HUES64 (cell line): Measurements from ENCODE around the gene SCRN2.

ENCODE experiments used
- H3K27ac ChIP-seq: 2 replicates; pipeline ENCODE4 v1.7.0; 2013; ENCODE audit warnings: low read depth, low read length, inconsistent platforms
- H3K27me3 ChIP-seq: 2 replicates; pipeline ENCODE4 v1.6.1; 2013; ENCODE audit warnings: mild to moderate bottlenecking, low read length; ENCODE audit not compliant: insufficient read depth
- H3K36me3 ChIP-seq: 2 replicates; pipeline ENCODE4 v1.6.1; 2013; ENCODE audit warnings: mild to moderate bottlenecking, low read length; ENCODE audit not compliant: insufficient read depth
- H3K4me1 ChIP-seq: 2 replicates; pipeline ENCODE4 v1.6.1; 2013; ENCODE audit warnings: mild to moderate bottlenecking, low read length, moderate library complexity; ENCODE audit not compliant: insufficient read depth
- H3K4me3 ChIP-seq: 2 replicates; pipeline ENCODE4 v1.5.1; 2013; ENCODE audit warnings: mild to moderate bottlenecking, low read length, moderate library complexity
- H3K9ac ChIP-seq: 2 replicates; pipeline ENCODE4 v1.6.1; 2013; ENCODE audit warnings: mild to moderate bottlenecking, low read depth, low read length
- H3K9me3 ChIP-seq: 2 replicates; pipeline ENCODE4 v1.6.1; 2013; ENCODE audit warnings: low read depth, low read length; ENCODE audit not compliant: insufficient read depth
- WGBS: fragments of 150-250, 120-280 bp; methylation state at CpG from one replicate; pipeline ENCODE4 v1.1.7; 2013; ENCODE audit warnings: missing lambda C conversion rate; 5-methylcytosine and 5-hydroxymethylcytosine counted together

Gene SCRN2

DNA sequence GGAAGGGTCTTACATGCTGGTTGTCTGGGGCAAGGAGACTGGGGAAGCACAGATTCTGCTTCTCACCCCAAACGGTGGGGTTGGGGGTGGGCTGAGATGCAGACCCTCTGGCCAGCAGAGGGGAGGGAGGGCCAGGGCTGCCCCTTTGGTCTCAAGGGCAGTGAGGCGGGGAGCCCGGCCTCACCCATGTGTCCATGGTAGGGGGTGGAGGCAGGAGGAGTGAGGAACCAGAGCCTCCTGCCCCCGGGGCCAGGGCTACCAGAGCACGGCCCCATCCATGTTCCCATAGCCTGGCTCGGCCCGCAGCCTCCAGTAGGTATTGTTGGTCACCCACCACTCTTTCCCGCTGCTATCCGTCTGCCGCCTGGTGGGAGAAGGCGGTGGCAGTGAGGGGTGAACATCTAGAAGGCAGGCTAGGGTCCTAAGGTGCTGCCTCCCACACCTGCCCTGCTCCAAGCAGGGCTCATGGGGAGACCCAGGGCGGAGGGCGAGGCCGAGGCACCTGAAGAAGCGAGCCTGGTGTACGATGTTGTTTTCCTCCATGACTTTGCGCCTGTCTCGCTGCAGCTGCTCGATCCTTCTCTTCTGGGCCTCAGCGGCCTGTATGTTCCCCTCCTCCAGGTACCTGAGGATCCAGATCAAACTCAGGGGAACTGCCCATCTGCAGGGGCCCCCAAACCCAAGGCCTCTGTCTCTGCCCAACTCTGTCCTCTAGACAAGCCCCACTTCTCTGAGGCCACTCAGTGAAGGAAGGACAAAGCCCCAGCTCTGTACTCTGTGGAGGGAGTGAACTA is 32.8 kb downstream of the SCRN2 start:
- Histone ChIP-seq H3K27ac (no peak overlapping the region), H3K9ac (no peak overlapping the region), H3K4me3 (no peak overlapping the region), H3K36me3 (peaks cover 6% of the 10 kb centered on the region), H3K9me3 (no peaks in the 10 kb centered on the region), H3K4me1 (peaks cover 4% of the 10 kb centered on the region; the same call in 1 of the 2 replicates), H3K27me3 (peaks cover 4% of the 10 kb centered on the region; the same call in 1 of the 2 replicates)
- 93% methylated on average over 20 of the region's 20 CpGs for whole genome bisulfite sequencing

DNA sequence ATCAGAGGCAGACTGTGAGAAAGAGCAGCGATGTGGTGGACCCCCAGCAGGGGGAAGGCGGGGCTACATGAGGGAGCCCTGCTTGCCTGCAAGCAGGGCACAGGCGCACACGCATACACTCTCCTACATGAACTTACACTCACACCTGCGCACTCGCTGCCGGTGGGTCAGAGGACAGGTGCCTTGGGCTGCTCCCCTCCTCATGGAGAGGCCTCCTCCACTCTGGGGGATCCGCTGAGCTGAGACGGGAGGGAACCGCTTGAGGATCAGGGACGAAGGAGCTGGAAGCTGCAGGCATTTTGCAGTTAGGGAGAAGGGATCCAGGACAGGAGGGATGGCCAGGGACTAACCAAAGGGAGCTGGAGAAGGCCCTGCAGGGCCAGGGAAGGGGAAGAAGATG is 33.7 kb downstream of the SCRN2 start:
- peaks cover 6% of the 10 kb centered on the region for H3K36me3 ChIP-seq
- peaks cover 4% of the 10 kb centered on the region; the same call in 1 of the 2 replicates for H3K27me3 ChIP-seq
- no peak overlapping the region for H3K9ac ChIP-seq
- 85% methylated on average over 11 of the region's 11 CpGs for WGBS
- H3K9me3 ChIP-seq, result no peaks in the 10 kb centered on the region
- H3K4me3 ChIP-seq, result no peak overlapping the region
- peaks cover 4% of the 10 kb centered on the region; the same call in 1 of the 2 replicates for H3K4me1 ChIP-seq
- H3K27ac ChIP-seq, result no peak overlapping the region

DNA sequence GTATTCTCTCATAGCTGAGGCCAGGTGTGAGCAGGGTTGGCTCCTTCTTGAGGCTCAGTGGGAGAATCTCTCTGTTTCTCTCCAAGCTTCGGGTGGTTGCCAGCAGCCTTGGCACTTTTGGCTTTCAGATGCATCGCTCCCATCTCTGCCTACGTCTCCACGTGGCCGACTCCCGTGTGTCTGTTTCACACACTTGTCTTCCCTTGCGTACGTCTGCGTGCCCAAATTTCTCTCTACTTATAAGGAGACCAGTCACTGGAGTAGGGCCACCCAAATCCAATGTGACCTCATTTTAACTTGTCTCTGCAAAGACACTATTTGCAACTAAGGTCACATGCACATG is 34.2 kb downstream of the SCRN2 start:
- Histone ChIP-seq H3K36me3 (peaks cover 6% of the 10 kb centered on the region), H3K9me3 (no peaks in the 10 kb centered on the region), H3K27me3 (peaks cover 4% of the 10 kb centered on the region; the same call in 1 of the 2 replicates), H3K9ac (no peak overlapping the region), H3K4me3 (no peak overlapping the region), H3K27ac (no peak overlapping the region), H3K4me1 (peaks cover 4% of the 10 kb centered on the region; the same call in 1 of the 2 replicates)
- WGBS, result 94% methylated on average over 9 of the region's 9 CpGs

- Histone ChIP-seq H3K4me1 (peaks cover 4% of the 10 kb centered on the region; the same call in 1 of the 2 replicates), H3K9me3 (no peaks in the 10 kb centered on the region), H3K27me3 (peaks cover 4% of the 10 kb centered on the region; the same call in 1 of the 2 replicates), H3K27ac (no peak overlapping the region), H3K9ac (no peak overlapping the region), H3K36me3 (peaks cover 6% of the 10 kb centered on the region), H3K4me3 (no peak overlapping the region)
- 89% methylated on average over 16 of the region's 16 CpGs for WGBS
These were observed 34.8 kb downstream of the SCRN2 start for GRCh38 chr17:47806026-47806912.

DNA sequence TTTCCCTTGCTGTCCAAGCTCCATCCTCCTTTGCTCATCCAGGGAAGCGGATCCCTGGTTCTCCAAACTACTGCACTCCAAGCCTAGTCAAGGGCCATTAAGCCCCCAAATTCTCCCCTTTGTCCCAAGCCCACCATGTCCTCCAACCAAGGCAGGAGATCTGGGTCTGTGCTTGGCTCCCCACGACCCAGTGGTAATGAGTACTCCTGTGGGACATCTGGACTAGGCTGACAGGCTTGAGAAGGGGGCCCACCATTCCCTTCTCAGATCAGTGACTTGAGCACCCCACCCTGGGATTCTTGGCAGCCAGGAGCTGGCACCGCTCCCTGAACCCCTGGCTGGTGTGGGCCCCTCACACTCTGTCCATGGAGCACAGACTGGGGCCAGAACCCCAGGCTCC is 36.6 kb downstream of the SCRN2 start:
- Histone ChIP-seq H3K27ac (no peak overlapping the region), H3K4me3 (no peak overlapping the region), H3K4me1 (no peaks in the 10 kb centered on the region), H3K9me3 (no peaks in the 10 kb centered on the region), H3K36me3 (peaks cover 5% of the 10 kb centered on the region), H3K27me3 (peaks cover 4% of the 10 kb centered on the region; the same call in 1 of the 2 replicates), H3K9ac (no peak overlapping the region)
- 72% methylated on average over 3 of the region's 3 CpGs for WGBS

GRCh38 chr17:47803751-47804150 is 37.3 kb downstream of the SCRN2 start:
- H3K9me3 ChIP-seq, result no peaks in the 10 kb centered on the region
- 78% methylated on average over 6 of the region's 6 CpGs for WGBS
- no peak overlapping the region for H3K9ac ChIP-seq
- peaks cover 4% of the 10 kb centered on the region; the same call in 1 of the 2 replicates for H3K27me3 ChIP-seq
- no peaks in the 10 kb centered on the region for H3K36me3 ChIP-seq
- H3K4me3 ChIP-seq, result no peak overlapping the region
- no peak overlapping the region for H3K27ac ChIP-seq
- no peaks in the 10 kb centered on the region for H3K4me1 ChIP-seq

DNA sequence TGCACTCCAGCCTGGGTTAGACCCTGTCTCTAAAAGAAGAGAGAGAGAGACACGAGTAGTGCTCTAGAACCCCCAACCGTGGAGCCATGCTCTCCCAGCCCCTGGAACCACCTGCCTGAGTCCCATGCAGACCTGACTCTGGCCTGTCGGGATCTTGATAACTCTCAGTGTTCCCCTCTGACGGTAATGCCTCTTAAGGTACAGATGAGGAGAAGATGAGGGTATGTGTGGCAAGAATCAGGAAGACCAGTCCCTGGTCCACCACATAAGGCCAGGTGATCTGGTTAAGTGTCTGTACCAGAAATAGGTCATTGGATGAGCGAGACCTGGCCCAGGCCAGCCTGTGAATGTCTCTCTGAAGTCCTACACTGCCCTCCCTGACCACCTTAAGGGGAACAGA is 37.9 kb downstream of the SCRN2 start:
- H3K9me3 ChIP-seq, result no peaks in the 10 kb centered on the region
- H3K4me3 ChIP-seq, result no peak overlapping the region
- H3K4me1 ChIP-seq, result no peaks in the 10 kb centered on the region
- no peak overlapping the region for H3K9ac ChIP-seq
- H3K36me3 ChIP-seq, result no peaks in the 10 kb centered on the region
- H3K27me3 ChIP-seq, result peaks cover 4% of the 10 kb centered on the region; the same call in 1 of the 2 replicates
- WGBS, result 61% methylated on average over 5 of the region's 5 CpGs
- H3K27ac ChIP-seq, result no peak overlapping the region

- WGBS, result 34% methylated on average over 9 of the region's 9 CpGs
- H3K4me3 ChIP-seq, result no peak overlapping the region
These were observed 38.6 kb downstream of the SCRN2 start for GRCh38 chr17:47802341-47803022.

DNA sequence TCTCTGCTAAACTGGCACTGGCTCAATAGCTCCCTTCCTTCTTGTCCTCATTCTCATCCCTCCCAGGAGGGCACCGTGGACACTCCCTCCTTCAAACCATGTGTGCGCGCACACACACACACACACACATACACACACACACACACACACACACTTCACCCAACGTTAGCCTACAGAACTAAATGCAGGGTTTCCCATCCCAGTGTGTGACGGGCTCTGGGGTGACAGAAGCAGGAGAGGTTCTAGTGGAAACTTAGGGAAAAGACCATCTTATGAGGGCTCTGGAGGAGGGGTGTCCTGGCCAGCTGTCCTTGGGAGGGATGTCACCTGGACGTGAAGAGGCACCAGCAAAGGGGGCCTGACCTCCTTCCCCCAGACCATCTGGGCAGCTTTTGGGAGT is 39.2 kb downstream of the SCRN2 start:
- H3K36me3 ChIP-seq, result no peaks in the 10 kb centered on the region
- no peak overlapping the region for H3K9ac ChIP-seq
- H3K27ac ChIP-seq, result no peak overlapping the region
- H3K9me3 ChIP-seq, result no peaks in the 10 kb centered on the region
- H3K27me3 ChIP-seq, result peaks cover 4% of the 10 kb centered on the region; the same call in 1 of the 2 replicates
- no peaks in the 10 kb centered on the region for H3K4me1 ChIP-seq
- H3K4me3 ChIP-seq, result no peak overlapping the region
- WGBS, result 46% methylated on average over 6 of the region's 6 CpGs

More at GRCh38 chr17:47802341-47803022, 38.6 kb downstream of the SCRN2 start:
- H3K9ac ChIP-seq, result no peak overlapping the region
- no peaks in the 10 kb centered on the region for H3K36me3 ChIP-seq
- H3K27ac ChIP-seq, result no peak overlapping the region
- H3K27me3 ChIP-seq, result peaks cover 4% of the 10 kb centered on the region; the same call in 1 of the 2 replicates
- H3K9me3 ChIP-seq, result no peaks in the 10 kb centered on the region
- H3K4me1 ChIP-seq, result no peaks in the 10 kb centered on the region

GRCh38 chr17:47801176-47801765 is 39.8 kb downstream of the SCRN2 start:
- no peak overlapping the region for H3K9ac ChIP-seq

More at GRCh38 chr17:47801176-47801765, 39.8 kb downstream of the SCRN2 start:
- Histone ChIP-seq H3K9me3 (no peaks in the 10 kb centered on the region), H3K4me3 (no peak overlapping the region), H3K36me3 (no peaks in the 10 kb centered on the region), H3K27me3 (peaks cover 4% of the 10 kb centered on the region; the same call in 1 of the 2 replicates), H3K4me1 (no peaks in the 10 kb centered on the region), H3K27ac (no peak overlapping the region)
- WGBS, result 77% methylated on average over 4 of the region's 4 CpGs
